NCI-H187 treated with DMSO at 0.1 percent for 48 hours (cell line): ENCODE results near the gene KCNK18.
"Not testable (repeated sequence)": the region's sequence is repeated elsewhere in the genome, so short reads cannot be mapped to it uniquely, and the experiment has no call there.

Experiments used
- DNase-seq: peaks from one replicate; lab custom pipeline; 2025; lab: John Stamatoyannopoulos, UW

KCNK18 gene

DNA sequence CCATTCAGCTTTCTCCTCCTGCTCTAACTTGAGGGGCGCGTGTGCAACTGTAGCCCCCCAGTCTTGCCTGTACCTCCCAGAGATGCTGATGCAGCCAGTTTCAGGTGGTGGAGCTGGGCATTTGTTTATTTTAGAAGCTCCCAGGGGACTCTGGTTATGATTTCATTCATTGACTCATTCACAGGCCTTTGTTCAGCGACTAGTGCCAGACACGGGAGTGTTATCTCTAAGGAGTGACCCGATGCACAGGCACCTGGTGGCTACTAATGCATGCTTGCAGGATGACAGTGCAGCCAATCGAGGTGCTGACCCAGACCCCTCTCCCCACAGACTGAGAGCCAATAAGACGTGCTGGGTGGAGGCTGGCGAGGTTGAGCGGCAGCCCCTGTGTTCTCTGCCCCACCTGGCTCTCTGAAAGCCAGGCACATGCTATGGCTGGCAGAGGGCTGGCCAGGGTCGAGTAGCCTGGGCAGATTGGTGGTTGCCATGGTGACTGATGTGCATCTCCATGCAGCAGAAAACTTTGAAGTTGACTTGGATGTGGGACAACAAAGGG lies 23.9 kb downstream of the KCNK18 start:
- DNase-seq, result no peak

DNA sequence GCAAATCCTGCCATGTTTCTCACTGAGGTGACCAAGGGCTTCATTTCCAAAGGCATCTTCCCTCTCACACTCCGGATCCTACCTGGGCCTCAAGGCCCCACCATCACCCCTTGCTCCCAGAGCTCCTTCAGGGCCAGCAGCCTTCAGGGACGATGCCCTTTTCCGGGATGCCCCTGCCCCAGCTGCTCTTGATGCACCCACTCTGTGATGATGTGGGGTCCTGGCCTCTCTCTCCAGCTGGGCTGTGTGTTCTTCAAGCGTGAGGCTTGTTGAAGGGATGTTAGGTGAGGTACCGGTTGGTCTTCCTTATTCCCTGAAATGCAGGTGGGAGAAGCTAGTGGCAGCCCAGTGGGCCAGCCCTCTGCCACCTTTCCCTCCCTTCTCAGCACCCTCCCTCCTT lies 25.3 kb downstream of the KCNK18 start:
- DNase-seq, result no peak

- no peak for DNase-seq
Observed at GRCh38 chr10:117222976-117223692, 25.8 kb downstream of the KCNK18 start.

- DNase-seq, result no peak
Observed at GRCh38 chr10:117223693-117224430, 26.6 kb downstream of the KCNK18 start.

DNA sequence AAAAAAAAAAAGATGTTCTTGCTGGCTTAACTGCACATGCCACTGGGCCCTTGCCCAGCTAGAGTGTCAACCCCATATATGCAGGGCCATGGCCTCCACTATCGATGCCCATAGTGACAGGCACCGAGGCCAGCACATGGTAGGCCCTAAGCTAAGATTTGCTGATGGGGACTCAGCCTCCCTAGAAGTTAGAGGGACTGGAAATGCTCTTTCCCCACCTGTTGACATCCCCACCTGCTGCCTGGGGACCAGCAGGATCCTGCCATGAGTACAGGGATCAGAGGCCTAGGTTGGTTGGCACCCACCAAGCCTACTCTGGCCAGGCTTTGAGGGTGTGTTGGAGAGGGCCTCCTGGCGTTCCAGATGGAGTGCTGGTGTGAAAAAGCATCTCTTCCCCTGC lies 27.6 kb downstream of the KCNK18 start:
- DNase-seq, result no peak

DNA sequence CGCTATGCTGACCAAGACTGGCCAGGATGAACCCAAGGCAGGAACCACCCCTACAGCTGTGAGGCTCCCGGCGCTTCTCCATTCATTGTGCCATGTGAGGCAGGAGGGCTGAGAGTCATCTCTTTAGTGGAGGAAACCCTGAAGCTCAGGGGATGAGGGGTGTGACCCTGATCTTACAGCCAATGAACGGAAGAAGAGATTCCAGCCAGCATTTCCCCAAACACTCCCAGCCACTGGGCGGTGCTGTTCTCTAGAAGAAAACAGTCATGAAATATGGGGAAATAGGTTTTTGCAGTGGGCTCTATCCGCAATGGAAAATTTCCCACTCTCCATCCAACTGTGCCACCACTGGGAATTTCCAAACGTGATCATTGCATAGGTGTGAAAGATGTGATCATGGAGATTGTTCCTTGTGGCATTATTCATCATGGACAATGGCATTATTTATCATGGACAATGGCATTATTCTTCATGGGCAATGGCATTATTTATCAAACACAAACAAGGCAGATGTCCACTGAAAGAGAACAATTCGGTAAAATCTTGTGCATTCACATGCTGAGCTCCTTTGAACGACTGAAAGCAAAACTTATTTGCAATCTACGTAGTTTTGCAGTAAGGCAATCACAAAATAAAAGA lies 29.6 kb downstream of the KCNK18 start:
- no peak for DNase-seq

GRCh38 chr10:117228210-117228609 lies 30.9 kb downstream of the KCNK18 start:
- DNase-seq, result no peak

DNA sequence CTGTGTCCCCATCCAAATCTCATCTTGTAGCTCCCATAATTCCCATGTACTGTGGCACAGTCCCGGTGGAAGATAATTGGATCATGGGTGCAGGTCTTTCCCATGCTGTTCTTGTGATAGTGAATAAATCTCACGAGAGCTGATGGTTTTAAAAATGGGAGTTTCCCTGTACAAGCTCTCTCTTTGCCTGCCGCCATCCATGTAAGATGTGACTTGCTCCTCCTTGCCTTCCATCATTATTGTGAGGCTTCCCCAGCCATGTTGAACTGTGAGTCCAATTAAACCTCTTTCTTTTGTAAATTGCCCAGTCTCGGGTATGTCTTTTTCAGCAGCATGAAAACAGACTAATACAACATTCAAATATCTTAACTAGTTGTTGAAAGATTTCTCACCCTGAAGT lies 32.8 kb downstream of the KCNK18 start:
- not testable (repeated sequence) for DNase-seq

DNA sequence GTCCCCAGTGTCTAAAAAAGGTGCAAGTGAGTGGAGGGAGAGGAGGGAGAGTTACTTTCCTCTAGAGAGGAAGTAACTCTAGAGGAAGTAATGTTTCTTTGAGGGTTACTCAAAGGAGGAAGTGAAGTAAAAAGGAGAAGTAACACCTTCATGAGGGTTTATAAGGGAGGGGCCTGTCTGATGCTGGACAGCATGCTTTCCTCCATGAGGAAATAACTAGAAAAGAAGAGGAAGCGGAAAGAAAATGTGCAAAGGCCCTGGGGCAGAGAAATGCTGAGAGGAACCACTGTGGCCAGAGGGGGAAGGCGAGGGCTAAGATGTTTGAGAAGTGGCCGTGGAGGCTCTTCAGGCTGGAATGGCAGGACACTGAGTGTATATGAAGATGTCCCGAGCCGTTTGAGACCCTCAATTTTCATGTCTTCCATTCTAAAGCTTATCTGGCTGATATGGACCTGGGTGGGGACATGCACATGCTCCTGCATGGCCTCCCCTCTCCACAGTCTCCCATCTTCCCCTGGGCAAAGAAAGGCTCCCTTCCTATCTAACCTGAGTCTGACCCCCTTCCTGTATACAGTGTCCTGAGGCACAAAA lies 40.2 kb downstream of the KCNK18 start:
- DNase-seq, result no peak

DNA sequence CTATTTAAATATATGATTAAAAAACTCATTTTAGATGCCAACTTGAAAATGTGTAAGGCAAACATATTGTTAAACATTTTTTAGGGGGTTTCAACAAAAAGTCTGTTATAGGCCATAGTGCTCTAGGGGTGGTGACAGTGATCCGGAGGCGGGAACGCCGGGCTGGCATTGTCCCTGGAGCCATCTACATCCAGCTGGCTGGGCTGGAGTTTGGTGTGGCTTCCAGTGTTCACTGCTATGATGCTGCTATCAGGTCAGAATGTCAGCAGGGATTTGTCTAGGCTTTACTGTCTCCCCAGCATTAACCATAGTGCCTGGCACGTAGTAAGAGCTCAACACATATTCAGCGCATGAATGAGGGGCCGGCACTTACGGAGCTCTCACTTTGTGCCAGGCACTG lies 41.8 kb downstream of the KCNK18 start:
- DNase-seq, result no peak

DNA sequence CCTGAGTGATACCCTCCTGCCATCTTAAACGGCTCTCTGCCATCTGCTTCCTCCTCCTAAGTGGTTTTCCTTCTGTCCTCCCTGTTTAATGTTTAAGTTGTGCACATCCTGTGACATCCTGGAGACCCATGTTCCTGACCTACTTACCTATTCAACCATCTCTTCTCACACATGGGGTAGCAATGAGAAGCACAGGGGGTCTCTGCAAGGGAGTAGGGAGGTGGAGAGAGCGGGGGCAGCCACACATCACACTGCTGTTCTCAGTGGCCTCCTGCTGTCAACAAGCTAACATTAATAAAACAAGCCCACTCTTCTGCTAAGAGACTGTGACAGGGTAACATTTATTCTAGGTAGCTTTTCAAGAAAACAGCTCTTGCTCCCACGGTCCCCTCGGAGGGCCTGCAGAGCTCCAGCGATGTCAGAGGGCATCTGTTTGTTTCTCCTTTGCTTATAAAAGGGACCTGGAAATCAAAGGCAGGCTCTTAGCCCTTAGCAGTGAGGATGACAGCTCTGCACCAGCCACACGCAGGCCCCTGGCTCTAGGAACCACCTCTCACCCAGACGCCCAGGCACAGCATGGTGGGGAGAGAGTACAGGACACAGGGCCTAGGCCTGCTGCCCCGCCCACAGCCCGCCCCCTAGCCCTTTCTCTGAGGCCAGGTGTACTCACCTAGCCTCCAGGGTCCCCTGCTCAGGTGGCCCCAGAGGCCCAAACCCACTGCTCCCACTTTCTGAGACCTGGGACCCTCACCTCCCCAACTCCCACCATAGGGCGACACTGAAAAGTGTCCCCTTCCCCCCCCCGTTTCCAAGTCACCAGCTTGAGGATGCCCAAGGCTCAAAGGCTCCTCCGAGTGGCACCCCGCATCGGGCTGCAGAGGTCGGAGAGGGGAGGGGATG lies 42.7 kb downstream of the KCNK18 start:
- no peak for DNase-seq

GRCh38 chr10:117240621-117241529 lies 43.6 kb downstream of the KCNK18 start, which contains the start of gene SLC18A2:
Gene SLC18A2, plus strand, starts transcription at chr10:117241114. Its CDS starts 580 bp downstream, at chr10:117241694.
- DNase-seq, result no peak

DNA sequence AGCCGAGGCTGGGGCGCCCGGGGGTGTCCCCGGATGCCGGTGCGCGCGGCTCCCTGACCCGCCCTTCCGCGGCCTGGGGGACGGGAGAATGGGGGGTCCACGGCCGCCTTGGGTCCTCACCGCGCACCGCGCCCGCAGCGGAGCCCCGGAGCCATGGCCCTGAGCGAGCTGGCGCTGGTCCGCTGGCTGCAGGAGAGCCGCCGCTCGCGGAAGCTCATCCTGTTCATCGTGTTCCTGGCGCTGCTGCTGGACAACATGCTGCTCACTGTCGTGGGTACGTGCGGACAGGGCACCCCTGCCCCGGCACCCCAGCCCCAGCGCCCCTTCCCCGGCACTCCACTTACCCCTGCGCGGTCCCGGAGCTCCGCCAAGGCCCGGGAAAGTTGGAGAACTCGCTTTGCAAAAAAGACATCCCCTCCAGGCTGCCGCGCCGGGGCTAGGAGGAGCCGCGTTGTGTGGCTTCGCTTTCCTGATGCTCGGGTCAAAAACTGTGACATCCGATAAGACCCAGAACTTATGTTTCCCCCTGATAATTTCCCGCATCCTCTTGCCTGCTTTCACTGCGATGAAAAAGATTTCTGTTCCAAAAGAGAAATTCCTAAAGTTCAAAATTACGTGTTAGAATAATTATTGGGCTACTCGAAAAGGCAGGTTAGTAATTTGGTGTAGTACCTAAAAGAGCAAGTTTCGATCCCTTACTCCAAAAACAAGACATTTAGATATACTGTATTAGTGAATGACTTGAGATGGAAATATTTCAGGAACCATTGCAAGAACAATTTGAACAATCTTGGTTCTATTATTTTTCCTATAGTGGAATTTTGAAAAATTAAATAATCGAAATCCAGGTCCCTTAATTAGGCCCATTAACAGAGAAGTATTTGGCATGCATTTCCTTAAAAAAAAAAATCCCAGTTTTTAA lies 44.5 kb downstream of the KCNK18 start:
- no peak for DNase-seq

DNA sequence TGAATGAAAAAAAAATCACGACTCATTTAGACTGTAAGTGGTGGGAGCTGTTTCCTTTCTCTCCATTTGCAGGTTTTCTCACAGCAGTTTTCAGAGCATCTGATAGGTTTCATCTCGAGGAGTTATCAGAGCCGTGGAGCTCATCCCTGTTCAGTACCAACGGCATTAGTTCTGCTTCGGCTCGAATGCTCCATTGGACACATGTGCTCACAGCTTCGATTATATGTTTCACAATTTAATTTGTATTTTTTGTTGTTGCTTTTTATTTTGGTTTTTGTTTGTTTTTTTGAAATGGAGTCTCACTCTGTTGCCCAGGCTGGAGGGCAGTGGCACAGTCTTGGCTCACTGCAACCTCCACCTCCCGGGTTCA lies 45.2 kb downstream of the KCNK18 start:
- DNase-seq, result no peak

- DNase-seq, result no peak
Observed at GRCh38 chr10:117246997-117247671, 49.8 kb downstream of the KCNK18 start.

- no peak for DNase-seq
Observed at GRCh38 chr10:117248750-117249465, 51.6 kb downstream of the KCNK18 start.

DNA sequence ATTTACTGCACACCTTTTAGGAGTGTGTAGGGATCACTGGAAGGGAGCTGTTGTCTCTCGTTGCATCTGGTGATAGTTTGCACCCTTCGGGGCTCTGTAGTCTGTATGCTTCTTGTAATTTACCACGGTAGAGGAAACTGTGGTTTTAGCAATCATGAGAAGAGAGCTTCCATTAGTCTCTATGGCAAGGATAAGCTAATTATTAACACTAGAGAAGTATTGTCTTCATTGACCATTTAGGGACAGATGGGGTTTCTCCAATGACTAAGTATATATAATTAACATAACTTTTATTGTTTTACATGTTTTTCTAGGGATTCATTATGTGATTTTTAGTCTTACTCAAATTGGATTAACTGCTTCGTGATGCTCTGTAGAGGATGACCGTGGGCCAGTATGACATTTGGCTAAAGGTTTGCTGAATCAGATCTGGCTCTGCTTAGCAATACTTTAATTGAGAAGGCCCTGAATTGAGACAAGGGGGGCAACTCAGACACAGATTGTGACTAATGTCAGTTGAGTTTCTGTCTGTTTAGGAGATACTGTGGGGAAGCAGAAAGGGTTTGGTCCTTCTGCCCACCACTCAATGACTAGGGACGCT lies 52.3 kb downstream of the KCNK18 start:
- DNase-seq, result no peak

DNA sequence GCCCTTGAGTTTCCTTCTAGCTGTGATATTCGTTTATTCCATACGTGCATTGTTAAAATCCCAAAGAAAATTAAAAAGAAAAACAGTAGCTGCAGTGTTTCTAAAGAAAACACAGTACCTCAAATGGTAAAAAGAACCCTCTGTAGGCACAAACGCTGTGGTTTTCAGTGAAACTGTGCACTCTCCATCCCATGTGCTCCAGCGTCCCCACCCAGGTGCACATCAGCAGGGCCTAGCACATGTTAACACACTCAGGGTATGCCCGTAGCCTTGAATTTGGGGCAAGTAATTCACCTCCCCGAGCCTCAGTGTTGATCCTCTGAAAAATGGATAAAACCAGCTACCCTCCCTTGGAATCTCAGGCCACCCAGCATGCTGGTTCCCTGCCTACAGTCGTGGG lies 53.1 kb downstream of the KCNK18 start:
- no peak for DNase-seq
